Osteoblast (primary cell): ENCODE measurements around the gene NEUROD2. TPM values are rescaled to one million over a fixed set of nuclear protein-coding genes. Genes with fewer than 3 reads are reported as not detected.
A peak's percentile ranks its signal among the peaks of the same experiment; 100 is the strongest.
"Not testable (repeated sequence)": the region's sequence is repeated elsewhere in the genome, so short reads cannot be mapped to it uniquely, and the experiment has no call there.

Source experiments
- DNase-seq: peaks from one replicate; pipeline ENCODE4 v3.0.0; 2011; ENCODE audit warnings: low spot score, mixed read lengths; ENCODE audit not compliant: insufficient read length; ENCODE audit errors: missing footprints
- H2AFZ ChIP-seq: 2 replicates; pipeline ENCODE4 v1.6.0; 2011; ENCODE audit warnings: mild to moderate bottlenecking, low read length
- H3K27ac ChIP-seq: 2 replicates; pipeline ENCODE4 v1.5.1; 2011; ENCODE audit warnings: mild to moderate bottlenecking, low read depth, low read length, moderate library complexity
- H3K27me3 ChIP-seq: 2 replicates; pipeline ENCODE4 v1.6.0; 2012; ENCODE audit warnings: mild to moderate bottlenecking, control low read depth, inconsistent platforms, low read length, moderate library complexity; ENCODE audit not compliant: insufficient read depth
- H3K36me3 ChIP-seq: 2 replicates; pipeline ENCODE4 v1.5.1; 2011; ENCODE audit warnings: mild to moderate bottlenecking, low read length, control low read depth, moderate library complexity; ENCODE audit not compliant: insufficient read depth
- H3K4me1 ChIP-seq: 2 replicates; pipeline ENCODE4 v1.5.1; 2011; ENCODE audit warnings: mild to moderate bottlenecking, low read length, control low read depth, moderate library complexity; ENCODE audit not compliant: insufficient read depth
- H3K4me2 ChIP-seq: 2 replicates; pipeline ENCODE4 v1.6.0; 2011; ENCODE audit warnings: mild to moderate bottlenecking, low read length; ENCODE audit not compliant: insufficient read depth
- H3K4me3 ChIP-seq: fragments of 200-600 bp; sonication (generic); 3 replicates; pipeline ENCODE4 v1.5.1; 2012; ENCODE audit warnings: mild to moderate bottlenecking, low read length, inconsistent platforms; ENCODE audit not compliant: insufficient read depth
- H3K79me2 ChIP-seq: 2 replicates; pipeline ENCODE4 v1.6.0; 2012; ENCODE audit warnings: mild to moderate bottlenecking, low read length, control low read depth, inconsistent platforms; ENCODE audit not compliant: insufficient read depth
- H3K9me3 ChIP-seq: 2 replicates; pipeline ENCODE4 v1.5.1; 2011; ENCODE audit warnings: low read depth, low read length, control low read depth
- H4K20me1 ChIP-seq: 2 replicates; pipeline ENCODE4 v1.6.0; 2012; ENCODE audit warnings: mild to moderate bottlenecking, low read length, control low read depth; ENCODE audit not compliant: insufficient read depth
- CTCF ChIP-seq: IDR thresholded peaks from 2 replicates; pipeline ENCODE4 v1.5.1; 2011; ENCODE audit warnings: mild to moderate bottlenecking, low read depth, low read length, moderate library complexity; ENCODE audit errors: extremely low read depth
- total RNA-seq: library from RNA; depleted of rRNA; stranded (reverse); fragments of >200 nt; gene quantifications from 2 replicates; pipeline ENCODE4 v1.2.3, GENCODE V29; 2012

NEUROD2 gene
- total RNA-seq, 1 donor = not detected

- no peak for DNase-seq
- H3K27me3 ChIP-seq = peaks cover 59% of the 10 kb centered on the region
- no peak for TF ChIP-seq CTCF
- peaks cover 5% of the 10 kb centered on the region for H4K20me1 ChIP-seq
- no peaks in the 10 kb centered on the region for H3K79me2 ChIP-seq
- H3K36me3 ChIP-seq = no peaks in the 10 kb centered on the region
- no peaks in the 10 kb centered on the region for H3K9me3 ChIP-seq
- H2AFZ ChIP-seq = no peak overlapping the region
- H3K4me3 ChIP-seq = no peak overlapping the region
- H3K4me1 ChIP-seq = no peaks in the 10 kb centered on the region
- no peak overlapping the region for H3K4me2 ChIP-seq
- no peak overlapping the region for H3K27ac ChIP-seq
Observed at GRCh38 chr17:39595294-39595693, 12.4 kb downstream of the NEUROD2 start.

GRCh38 chr17:39593371-39593770 is 14.3 kb downstream of the NEUROD2 start:
- Histone ChIP-seq H3K4me2 (no peak overlapping the region), H3K4me3 (no peak overlapping the region), H3K9me3 (no peaks in the 10 kb centered on the region), H3K4me1 (no peaks in the 10 kb centered on the region), H3K27ac (no peak overlapping the region), H4K20me1 (peaks cover 5% of the 10 kb centered on the region), H3K79me2 (no peaks in the 10 kb centered on the region), H3K36me3 (no peaks in the 10 kb centered on the region), H2AFZ (no peak overlapping the region), H3K27me3 (peaks cover 40% of the 10 kb centered on the region)
- DNase-seq = no peak
- TF ChIP-seq CTCF = no peak

- Histone ChIP-seq H3K36me3 (no peaks in the 10 kb centered on the region), H3K27me3 (peaks cover 34% of the 10 kb centered on the region), H3K4me1 (no peaks in the 10 kb centered on the region), H3K27ac (no peak overlapping the region), H3K4me2 (no peak overlapping the region), H3K4me3 (no peak overlapping the region), H4K20me1 (peaks cover 2% of the 10 kb centered on the region), H2AFZ (no peak overlapping the region), H3K9me3 (no peaks in the 10 kb centered on the region), H3K79me2 (no peaks in the 10 kb centered on the region)
- peak; percentile 84 for DNase-seq
- no peak for TF ChIP-seq CTCF
Observed at GRCh38 chr17:39591958-39592954, 15.5 kb downstream of the NEUROD2 start.

- not testable (repeated sequence) for H4K20me1 ChIP-seq, H3K79me2 ChIP-seq, H2AFZ ChIP-seq, H3K4me3 ChIP-seq, H3K36me3 ChIP-seq, H3K4me1 ChIP-seq, H3K4me2 ChIP-seq, DNase-seq, H3K27ac ChIP-seq, H3K9me3 ChIP-seq
- H3K27me3 ChIP-seq = peaks cover 14% of the 10 kb centered on the region
Observed at GRCh38 chr17:39590180-39590579, 17.5 kb downstream of the NEUROD2 start.
